Hepatocyte (in vitro differentiated cells): Measurements from ENCODE around the gene IP6K1. TPM values are rescaled to one million over a fixed set of nuclear protein-coding genes. Genes with fewer than 3 reads are reported as not detected.

Source experiments
- DNase-seq: peaks from one replicate; pipeline ENCODE4 v3.0.0-alpha.2; 2016; ENCODE audit warnings: low spot score
- H2AFZ ChIP-seq: fragments of 200-600 bp; sonication (generic); 2 replicates; pipeline ENCODE4 v1.6.0; 2016; ENCODE audit warnings: antibody characterized with exemption, mild to moderate bottlenecking
- H3K27ac ChIP-seq: fragments of 200-600 bp; sonication (generic); 2 replicates; pipeline ENCODE4 v1.5.1; 2016; ENCODE audit warnings: mild to moderate bottlenecking
- H3K27me3 ChIP-seq: fragments of 200-600 bp; sonication (generic); 2 replicates; pipeline ENCODE4 v1.6.1; 2016
- H3K36me3 ChIP-seq: fragments of 200-600 bp; sonication (generic); replicated peaks from 2 replicates; pipeline ENCODE4 v1.5.1; 2016; ENCODE audit warnings: low read depth; ENCODE audit not compliant: insufficient read depth
- H3K4me1 ChIP-seq: fragments of 200-600 bp; sonication (generic); 2 replicates; pipeline ENCODE4 v1.5.1; 2016; ENCODE audit warnings: mild to moderate bottlenecking, moderate library complexity; ENCODE audit not compliant: insufficient read depth
- H3K4me2 ChIP-seq: fragments of 200-600 bp; sonication (generic); 2 replicates; pipeline ENCODE4 v1.6.0; 2016
- H3K4me3 ChIP-seq: fragments of 200-600 bp; sonication (generic); 2 replicates; pipeline ENCODE4 v1.5.1; 2016; ENCODE audit warnings: mild to moderate bottlenecking
- H3K79me2 ChIP-seq: fragments of 200-600 bp; sonication (generic); 2 replicates; pipeline ENCODE4 v1.6.0; 2017; ENCODE audit warnings: mild to moderate bottlenecking
- H3K9me2 ChIP-seq: fragments of 200-600 bp; sonication (generic); replicated peaks from 2 replicates; pipeline ENCODE4 v1.6.0; 2017; ENCODE audit warnings: mild to moderate bottlenecking; ENCODE audit not compliant: insufficient read depth
- H3K9me3 ChIP-seq: fragments of 200-600 bp; sonication (generic); 2 replicates; pipeline ENCODE4 v1.5.1; 2016; ENCODE audit warnings: low read depth, mild to moderate bottlenecking
- H4K20me1 ChIP-seq: fragments of 200-600 bp; sonication (generic); 2 replicates; pipeline ENCODE4 v1.6.0; 2016; ENCODE audit warnings: mild to moderate bottlenecking; ENCODE audit not compliant: insufficient read depth, poor library complexity, severe bottlenecking
- EZH2 ChIP-seq: fragments of 200-600 bp; sonication (generic); IDR thresholded peaks from 2 replicates; pipeline ENCODE4 v1.6.1; 2016; ENCODE audit warnings: antibody characterized with exemption, mild to moderate bottlenecking, borderline replicate concordance
- EZH2phosphoT487 ChIP-seq: fragments of 200-600 bp; sonication (generic); IDR thresholded peaks from one replicate; pipeline ENCODE4 v1.6.1; 2018; ENCODE audit warnings: antibody characterized with exemption, mild to moderate bottlenecking, low read depth, moderate library complexity; ENCODE audit not compliant: unreplicated experiment, severe bottlenecking
- WGBS: methylation state at CpG from one replicate; pipeline ENCODE4 v1.1.6; 2016; ENCODE audit warnings: low lambda C conversion rate; ENCODE audit errors: missing lambda C conversion rate; 5-methylcytosine and 5-hydroxymethylcytosine counted together
- polyA plus RNA-seq: library from polyadenylated mRNA; unstranded; fragments of >200 nt; fragmentation: Nextera tagmentation; extraction: Ambion mirVana; gene quantifications from 2 replicates; pipeline ENCODE4 v1.2.1, GENCODE V29; 2016
- total RNA-seq: library from RNA; depleted of rRNA; stranded (reverse); fragments of >200 nt; gene quantifications from 2 replicates; pipeline ENCODE4 v1.2.3, GENCODE V29; 2014
- TF ChIP-seq, protein P1 (sequence below): fragments of 200-600 bp; sonication (generic); IDR thresholded peaks from 2 replicates; pipeline ENCODE4 v1.5.1; 2016; ENCODE audit warnings: antibody characterized with exemption, mild to moderate bottlenecking; ENCODE audit not compliant: poor library complexity

IP6K1 gene
- total and polyA plus RNA-seq, 2 experiments from 2014 or later, result 21.6 to 32.6 TPM

GRCh38 chr3:49717211-49717958, 69.0 kb downstream of the IP6K1 start:
- TF ChIP-seq EZH2phosphoT487, result no peak
- TF ChIP-seq, protein P1, sequence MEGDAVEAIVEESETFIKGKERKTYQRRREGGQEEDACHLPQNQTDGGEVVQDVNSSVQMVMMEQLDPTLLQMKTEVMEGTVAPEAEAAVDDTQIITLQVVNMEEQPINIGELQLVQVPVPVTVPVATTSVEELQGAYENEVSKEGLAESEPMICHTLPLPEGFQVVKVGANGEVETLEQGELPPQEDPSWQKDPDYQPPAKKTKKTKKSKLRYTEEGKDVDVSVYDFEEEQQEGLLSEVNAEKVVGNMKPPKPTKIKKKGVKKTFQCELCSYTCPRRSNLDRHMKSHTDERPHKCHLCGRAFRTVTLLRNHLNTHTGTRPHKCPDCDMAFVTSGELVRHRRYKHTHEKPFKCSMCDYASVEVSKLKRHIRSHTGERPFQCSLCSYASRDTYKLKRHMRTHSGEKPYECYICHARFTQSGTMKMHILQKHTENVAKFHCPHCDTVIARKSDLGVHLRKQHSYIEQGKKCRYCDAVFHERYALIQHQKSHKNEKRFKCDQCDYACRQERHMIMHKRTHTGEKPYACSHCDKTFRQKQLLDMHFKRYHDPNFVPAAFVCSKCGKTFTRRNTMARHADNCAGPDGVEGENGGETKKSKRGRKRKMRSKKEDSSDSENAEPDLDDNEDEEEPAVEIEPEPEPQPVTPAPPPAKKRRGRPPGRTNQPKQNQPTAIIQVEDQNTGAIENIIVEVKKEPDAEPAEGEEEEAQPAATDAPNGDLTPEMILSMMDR, result no peak
- TF ChIP-seq EZH2, result no peak
- no peaks in the 10 kb centered on the region for H3K9me2 ChIP-seq
- H3K27me3 ChIP-seq, result no peaks in the 10 kb centered on the region
- H4K20me1 ChIP-seq, result peaks cover 3% of the 10 kb centered on the region
- H2AFZ ChIP-seq, result no peak overlapping the region
- H3K4me3 ChIP-seq, result no peak overlapping the region
- 92% methylated on average over 14 of the region's 14 CpGs for WGBS
- H3K4me1 ChIP-seq, result peaks cover 12% of the 10 kb centered on the region
- H3K9me3 ChIP-seq, result no peaks in the 10 kb centered on the region
- peak; percentile 3 for DNase-seq
- no peak overlapping the region for H3K4me2 ChIP-seq
- no peak overlapping the region for H3K27ac ChIP-seq
- no peaks in the 10 kb centered on the region for H3K36me3 ChIP-seq
- peaks cover 1% of the 10 kb centered on the region for H3K79me2 ChIP-seq

DNA sequence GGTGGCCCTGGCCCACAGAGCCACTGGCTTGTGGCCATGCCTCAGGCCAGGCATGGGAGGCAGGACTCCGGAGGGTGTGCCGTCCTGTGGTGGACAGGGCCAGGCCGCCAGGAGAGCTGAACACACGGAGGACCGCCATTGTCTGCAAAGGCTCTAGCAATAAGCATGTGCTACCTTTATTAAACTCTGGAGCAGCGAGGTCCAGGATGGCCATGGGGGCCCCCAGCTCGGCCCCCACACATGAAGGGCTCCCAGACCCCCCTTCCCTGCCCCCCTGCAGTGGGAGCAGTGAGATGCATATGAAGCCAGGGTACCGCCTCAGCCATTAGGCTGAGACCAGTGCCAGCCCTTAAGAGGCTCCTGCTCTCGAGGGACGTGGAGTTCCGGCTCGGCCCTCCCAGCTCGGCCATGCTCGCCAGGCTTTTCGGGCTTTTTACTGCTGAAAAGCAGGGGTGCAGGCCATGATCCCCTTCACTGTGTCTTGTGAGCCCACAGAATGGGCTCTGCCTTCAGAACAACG, 69.6 kb downstream of the IP6K1 start:
- peak; percentile 3 for DNase-seq

GRCh38 chr3:49716169-49716568, 70.2 kb downstream of the IP6K1 start:
- H3K9me2 ChIP-seq, result no peaks in the 10 kb centered on the region
- no peak overlapping the region for H2AFZ ChIP-seq
- H3K79me2 ChIP-seq, result no peaks in the 10 kb centered on the region
- no peak overlapping the region for H3K27ac ChIP-seq
- H3K9me3 ChIP-seq, result no peaks in the 10 kb centered on the region
- peaks cover 3% of the 10 kb centered on the region for H4K20me1 ChIP-seq
- H3K4me3 ChIP-seq, result no peak overlapping the region
- WGBS, result 94% methylated on average over 7 of the region's 7 CpGs
- peak; percentile 3 for DNase-seq
- no peak overlapping the region for H3K4me2 ChIP-seq
- no peaks in the 10 kb centered on the region for H3K27me3 ChIP-seq
- H3K36me3 ChIP-seq, result no peaks in the 10 kb centered on the region
- peaks cover 10% of the 10 kb centered on the region for H3K4me1 ChIP-seq
- TF ChIP-seq, protein P1, result no peak
- no peak for TF ChIP-seq EZH2phosphoT487
- TF ChIP-seq EZH2, result no peak

More for the DNA sequence above, 69.6 kb downstream of the IP6K1 start:
- no peaks in the 10 kb centered on the region for H3K27me3 ChIP-seq
- no peak overlapping the region for H2AFZ ChIP-seq
- no peak overlapping the region for H3K27ac ChIP-seq
- H3K4me3 ChIP-seq, result no peak overlapping the region
- H4K20me1 ChIP-seq, result peaks cover 3% of the 10 kb centered on the region
- no peak overlapping the region for H3K4me2 ChIP-seq
- WGBS, result 95% methylated on average over 15 of the region's 16 CpGs
- TF ChIP-seq EZH2phosphoT487, result no peak
- TF ChIP-seq, protein P1, result no peak
- TF ChIP-seq EZH2, result no peak
- no peaks in the 10 kb centered on the region for H3K36me3 ChIP-seq
- peaks cover 10% of the 10 kb centered on the region for H3K4me1 ChIP-seq
- no peaks in the 10 kb centered on the region for H3K79me2 ChIP-seq
- no peaks in the 10 kb centered on the region for H3K9me2 ChIP-seq
- no peaks in the 10 kb centered on the region for H3K9me3 ChIP-seq
